ENCODE data around the gene WNK3. TPM values are rescaled to one million over a fixed set of nuclear protein-coding genes. Genes with fewer than 3 reads are reported as not detected.

Gene WNK3
- total RNA-seq, 1 donor = 0.42 TPM

DNA sequence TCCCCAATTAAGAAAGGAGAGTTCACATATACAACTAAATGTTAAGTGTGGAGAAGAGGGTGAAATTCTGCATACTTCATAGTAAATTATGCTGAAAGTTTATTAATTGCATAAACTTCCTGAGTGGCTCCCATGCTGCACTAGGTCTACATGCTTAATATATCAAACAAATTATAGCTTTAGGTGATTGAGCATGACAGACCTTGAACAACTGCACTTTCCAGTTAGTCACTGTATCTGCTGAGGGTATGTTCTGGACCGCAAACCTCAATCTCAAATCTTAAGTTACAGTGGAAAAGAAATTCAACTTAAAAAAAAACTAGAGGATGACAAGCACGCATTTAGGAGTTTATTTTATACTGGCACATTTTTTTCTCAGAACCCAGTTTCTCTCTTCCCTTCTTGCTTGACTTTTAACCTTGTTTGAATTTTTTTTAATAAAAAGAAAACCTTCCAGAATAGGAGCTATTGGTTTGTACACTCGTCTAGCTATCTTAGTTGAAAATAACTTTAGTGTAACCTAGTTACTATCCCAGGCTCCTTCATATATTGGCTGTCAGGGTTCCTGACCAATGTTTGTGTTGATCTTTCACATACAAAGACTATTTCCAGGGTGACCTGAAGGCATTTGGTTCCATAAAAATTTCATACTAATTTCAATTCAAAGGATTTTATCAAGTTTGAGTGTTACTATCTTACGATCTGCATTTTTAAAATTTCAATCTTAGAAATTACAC is 164.6 kb downstream of the WNK3 start:
- no peaks in the 10 kb centered on the region for H3K27me3 ChIP-seq (ENCODE audit: insufficient read depth, low read length)
- no peak overlapping the region for H3K4me3 ChIP-seq (ENCODE audit: low read length)
- no peaks in the 10 kb centered on the region for H3K9me3 ChIP-seq (ENCODE audit: low read depth, low read length)
- H3K4me1 ChIP-seq (ENCODE audit: insufficient read depth, low read length) = no peaks in the 10 kb centered on the region

GRCh38 chrX:54184474-54184873 is 173.4 kb downstream of the WNK3 start:
- Histone ChIP-seq H3K9me3 (ENCODE audit: low read depth, low read length) (no peaks in the 10 kb centered on the region), H3K4me3 (ENCODE audit: low read length) (no peak overlapping the region), H3K4me1 (ENCODE audit: insufficient read depth, low read length) (peaks cover 21% of the 10 kb centered on the region), H3K27me3 (ENCODE audit: insufficient read depth, low read length) (no peaks in the 10 kb centered on the region)

DNA sequence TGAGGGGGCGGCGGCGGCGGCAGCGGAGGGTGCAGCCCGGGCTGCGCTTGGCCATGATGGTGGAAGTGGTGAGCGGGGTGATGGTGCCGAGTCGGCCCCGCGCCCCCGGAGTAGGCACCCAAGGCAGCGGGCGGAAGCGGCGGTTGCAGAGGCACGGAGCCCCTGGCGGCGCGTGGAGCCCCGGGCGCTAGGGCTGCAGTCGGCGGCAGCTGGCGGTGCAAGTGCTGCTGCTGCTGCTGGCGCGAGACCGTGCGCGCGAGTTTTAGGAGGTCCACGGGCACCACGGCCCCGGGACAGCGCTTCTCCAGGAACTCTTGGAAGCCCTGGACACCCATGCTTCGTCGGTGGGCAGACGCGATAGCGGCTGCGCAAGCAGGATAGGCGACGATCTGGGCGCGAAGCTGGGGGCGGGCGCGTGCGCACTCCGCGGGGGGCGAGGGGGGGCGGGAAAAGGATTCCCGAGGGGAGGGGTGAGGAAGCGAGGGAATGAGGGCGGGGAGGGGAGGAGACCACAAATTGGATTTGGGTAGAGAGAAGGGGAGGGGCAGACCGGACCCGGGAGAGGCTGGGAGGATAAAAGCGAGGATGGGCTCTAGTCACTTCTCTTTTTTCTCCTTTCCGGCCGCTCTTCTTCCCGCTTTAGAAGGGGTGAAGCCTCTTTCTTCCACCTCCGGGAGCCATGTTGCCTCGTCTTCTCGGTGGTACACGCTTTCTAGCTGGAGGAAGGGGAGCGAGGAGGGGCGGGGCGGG is 174.8 kb downstream of the WNK3 start, which contains the start of gene FAM120C:
Gene FAM120C, minus strand, starts transcription at position 391 of the 750 bp plus-strand sequence. Its CDS starts 56 bp downstream, at position 335.
- Histone ChIP-seq H3K27me3 (ENCODE audit: insufficient read depth, low read length) (no peaks in the 10 kb centered on the region), H3K9me3 (ENCODE audit: low read depth, low read length) (no peaks in the 10 kb centered on the region), H3K4me3 (ENCODE audit: low read length) (peak within 1 kb of the TSS; percentile 53), H3K4me1 (ENCODE audit: insufficient read depth, low read length) (peaks cover 30% of the 10 kb centered on the region)

DNA sequence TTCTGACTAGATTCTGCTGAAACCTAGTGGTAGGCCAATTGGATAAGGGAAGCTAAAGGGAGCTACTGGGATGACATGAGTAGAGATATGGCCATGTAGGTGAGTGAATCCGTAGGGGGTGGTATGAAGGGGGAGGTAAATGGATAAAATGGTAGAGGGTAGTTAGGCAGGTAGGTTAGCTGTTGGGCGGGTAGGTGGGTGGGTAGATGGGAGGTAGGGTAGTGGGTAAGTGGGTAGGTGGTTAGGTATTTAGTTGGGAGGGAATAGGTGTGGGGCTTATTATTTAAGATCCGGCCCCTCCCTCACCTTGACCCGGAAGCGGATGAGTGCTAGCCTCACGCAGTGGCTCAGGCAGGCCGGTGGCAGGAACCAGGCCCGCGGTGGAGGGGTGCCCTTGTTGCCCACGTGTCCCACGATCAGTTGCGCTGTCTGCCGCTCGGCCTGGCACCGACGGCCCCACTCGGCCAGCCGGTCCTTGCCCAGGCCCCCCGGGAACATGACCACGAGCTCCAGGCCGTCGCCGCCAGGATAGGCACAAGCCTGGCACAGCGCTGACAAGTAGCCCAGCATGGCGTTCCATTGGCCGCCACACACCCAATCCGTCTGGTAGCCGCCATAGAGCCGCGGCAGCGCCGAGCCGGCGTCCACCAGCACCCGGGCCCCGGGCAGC is 175.5 kb downstream of the WNK3 start:
- Histone ChIP-seq H3K27me3 (ENCODE audit: insufficient read depth, low read length) (no peaks in the 10 kb centered on the region), H3K4me3 (ENCODE audit: low read length) (peak overlapping the region; percentile 53), H3K4me1 (ENCODE audit: insufficient read depth, low read length) (peaks cover 30% of the 10 kb centered on the region), H3K9me3 (ENCODE audit: low read depth, low read length) (no peaks in the 10 kb centered on the region)

DNA sequence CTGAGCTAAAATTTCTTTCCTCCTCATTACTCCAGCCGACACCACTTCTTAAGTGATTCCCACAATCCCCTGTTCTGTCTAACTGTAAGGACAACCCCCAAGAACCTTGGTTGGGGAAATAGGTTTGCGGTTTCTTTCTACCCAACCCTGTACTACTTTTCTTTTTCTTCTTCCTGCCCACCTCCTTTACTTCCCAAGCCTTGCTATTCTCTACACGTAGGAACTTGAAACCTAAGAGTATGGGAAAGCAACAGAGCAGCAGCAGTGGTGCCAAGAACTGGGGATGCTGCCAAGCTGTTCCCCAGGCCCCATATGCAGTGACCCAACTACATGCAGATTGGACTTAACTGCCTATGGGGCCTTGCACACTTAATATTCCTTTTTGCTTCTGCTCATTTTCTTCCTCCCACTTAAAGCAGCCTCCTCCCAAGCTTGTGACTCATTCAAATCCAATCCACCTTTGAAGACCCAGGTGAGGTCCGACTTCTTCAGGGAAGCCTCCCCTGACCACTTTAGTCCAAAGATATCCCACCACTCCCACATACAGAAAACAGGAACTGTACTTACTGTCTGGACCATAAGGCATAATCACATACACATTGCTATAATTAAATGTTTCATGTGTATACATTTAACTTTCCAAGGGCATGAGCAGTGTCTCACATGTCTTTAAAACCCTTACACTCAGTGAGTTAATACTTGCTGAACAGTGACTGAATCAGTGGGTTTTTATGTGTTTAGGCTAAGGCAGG is 176.5 kb downstream of the WNK3 start:
- H3K4me1 ChIP-seq (ENCODE audit: insufficient read depth, low read length) = peaks cover 35% of the 10 kb centered on the region
- no peaks in the 10 kb centered on the region for H3K27me3 ChIP-seq (ENCODE audit: insufficient read depth, low read length)
- no peak overlapping the region for H3K4me3 ChIP-seq (ENCODE audit: low read length)
- no peaks in the 10 kb centered on the region for H3K9me3 ChIP-seq (ENCODE audit: low read depth, low read length)

- no peak overlapping the region for H3K4me3 ChIP-seq (ENCODE audit: low read length)
- H3K4me1 ChIP-seq (ENCODE audit: insufficient read depth, low read length) = peaks cover 35% of the 10 kb centered on the region
- H3K27me3 ChIP-seq (ENCODE audit: insufficient read depth, low read length) = no peaks in the 10 kb centered on the region
- H3K9me3 ChIP-seq (ENCODE audit: low read depth, low read length) = no peaks in the 10 kb centered on the region
Observed at GRCh38 chrX:54180403-54180802, 177.4 kb downstream of the WNK3 start.

DNA sequence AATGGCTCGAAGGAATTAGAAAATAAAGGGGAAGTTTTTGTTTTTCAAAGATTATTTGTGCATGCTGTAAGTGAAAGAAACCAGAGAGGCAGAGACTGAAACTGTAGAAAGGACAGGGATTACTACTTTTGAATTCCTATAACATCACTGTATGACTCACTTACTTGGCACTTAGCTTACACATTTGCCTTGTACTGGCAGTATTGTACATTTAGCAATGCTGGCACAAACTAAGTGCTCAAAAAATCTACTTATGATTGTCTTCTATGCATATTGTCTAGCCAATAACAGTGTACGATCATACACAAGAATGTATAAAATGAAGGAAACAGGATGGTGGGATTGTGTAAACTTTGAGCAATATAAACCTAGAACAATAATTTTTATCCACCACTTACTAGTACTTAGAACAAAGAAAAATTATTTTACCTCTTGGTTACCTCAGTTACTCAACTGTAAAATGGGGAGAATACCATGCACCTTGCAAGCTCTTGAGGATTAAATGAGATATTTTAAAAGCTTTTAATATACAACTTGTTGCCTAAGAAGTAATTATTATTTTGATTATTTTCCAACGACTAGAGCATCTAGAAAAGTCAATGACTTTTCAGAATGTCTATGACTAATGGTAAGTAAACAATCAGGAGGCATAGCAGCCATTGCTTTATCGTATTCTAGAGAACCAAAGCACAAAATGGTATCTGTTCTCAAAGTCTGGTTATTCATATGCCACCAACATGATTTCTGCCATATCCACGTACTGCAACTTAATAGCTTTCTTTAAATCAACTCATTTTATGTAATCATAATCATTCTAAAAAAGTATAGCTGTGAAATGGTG is 179.5 kb downstream of the WNK3 start:
- Histone ChIP-seq H3K9me3 (ENCODE audit: low read depth, low read length) (no peaks in the 10 kb centered on the region), H3K4me3 (ENCODE audit: low read length) (no peak overlapping the region), H3K27me3 (ENCODE audit: insufficient read depth, low read length) (no peaks in the 10 kb centered on the region), H3K4me1 (ENCODE audit: insufficient read depth, low read length) (peaks cover 35% of the 10 kb centered on the region)

GRCh38 chrX:54177306-54177705 is 180.5 kb downstream of the WNK3 start:
- Histone ChIP-seq H3K4me3 (ENCODE audit: low read length) (no peak overlapping the region), H3K27me3 (ENCODE audit: insufficient read depth, low read length) (no peaks in the 10 kb centered on the region), H3K4me1 (ENCODE audit: insufficient read depth, low read length) (peaks cover 35% of the 10 kb centered on the region), H3K9me3 (ENCODE audit: low read depth, low read length) (no peaks in the 10 kb centered on the region)

- Histone ChIP-seq H3K4me1 (ENCODE audit: insufficient read depth, low read length) (peaks cover 9% of the 10 kb centered on the region), H3K9me3 (ENCODE audit: low read depth, low read length) (no peaks in the 10 kb centered on the region), H3K4me3 (ENCODE audit: low read length) (no peak overlapping the region), H3K27me3 (ENCODE audit: insufficient read depth, low read length) (no peaks in the 10 kb centered on the region)
Observed at GRCh38 chrX:54173791-54174190, 184.1 kb downstream of the WNK3 start.

DNA sequence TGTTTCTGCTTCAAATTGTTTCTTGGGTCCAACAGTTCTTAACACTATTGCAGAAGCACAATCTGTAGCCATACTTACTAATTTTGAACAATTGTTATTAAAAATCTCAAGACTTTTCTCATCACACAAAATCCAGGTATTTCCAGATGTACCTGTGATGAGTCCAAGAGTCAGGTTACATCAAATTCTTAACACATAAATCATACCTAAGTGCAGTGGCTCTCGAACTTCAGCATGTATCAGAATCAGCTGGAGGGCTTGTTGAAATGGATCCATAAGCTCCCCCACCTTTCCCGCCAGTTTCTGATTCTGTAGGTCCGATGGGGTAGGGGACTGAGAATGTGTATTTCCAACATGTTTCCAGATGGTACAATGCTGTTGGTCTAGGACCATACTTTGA is 185.4 kb downstream of the WNK3 start:
- Histone ChIP-seq H3K27me3 (ENCODE audit: insufficient read depth, low read length) (no peaks in the 10 kb centered on the region), H3K4me3 (ENCODE audit: low read length) (no peak overlapping the region), H3K9me3 (ENCODE audit: low read depth, low read length) (no peaks in the 10 kb centered on the region), H3K4me1 (ENCODE audit: insufficient read depth, low read length) (peaks cover 5% of the 10 kb centered on the region)

- H3K4me3 ChIP-seq (ENCODE audit: low read length) = no peak overlapping the region
- H3K9me3 ChIP-seq (ENCODE audit: low read depth, low read length) = no peaks in the 10 kb centered on the region
Observed at GRCh38 chrX:54171527-54172250, 186.2 kb downstream of the WNK3 start.

DNA sequence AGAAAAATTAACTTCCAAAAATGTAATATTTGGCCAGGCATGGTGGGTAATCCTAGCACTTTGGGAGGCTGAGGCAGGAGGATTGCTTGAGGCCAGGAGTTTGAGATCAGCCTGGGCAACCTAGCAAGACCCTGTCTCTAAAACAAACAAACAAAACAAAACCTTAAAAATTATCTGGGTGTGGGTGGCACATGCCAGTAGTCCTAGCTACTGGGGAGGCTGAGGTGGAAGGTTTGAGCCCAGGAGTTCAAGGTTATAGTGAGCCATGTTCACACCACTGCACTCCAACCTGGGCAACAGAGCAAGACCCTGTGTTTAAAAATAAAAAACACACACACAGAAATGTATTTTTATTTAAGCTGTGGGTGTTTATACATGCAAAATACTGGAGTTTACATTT is 186.8 kb downstream of the WNK3 start:
- Histone ChIP-seq H3K27me3 (ENCODE audit: insufficient read depth, low read length) (no peaks in the 10 kb centered on the region), H3K4me1 (ENCODE audit: insufficient read depth, low read length) (no peaks in the 10 kb centered on the region), H3K4me3 (ENCODE audit: low read length) (no peak overlapping the region), H3K9me3 (ENCODE audit: low read depth, low read length) (no peaks in the 10 kb centered on the region)

More at GRCh38 chrX:54171527-54172250, 186.2 kb downstream of the WNK3 start:
- Histone ChIP-seq H3K27me3 (ENCODE audit: insufficient read depth, low read length) (no peaks in the 10 kb centered on the region), H3K4me1 (ENCODE audit: insufficient read depth, low read length) (no peaks in the 10 kb centered on the region)

- Histone ChIP-seq H3K4me1 (ENCODE audit: insufficient read depth, low read length) (no peaks in the 10 kb centered on the region), H3K9me3 (ENCODE audit: low read depth, low read length) (no peaks in the 10 kb centered on the region), H3K27me3 (ENCODE audit: insufficient read depth, low read length) (no peaks in the 10 kb centered on the region), H3K4me3 (ENCODE audit: low read length) (no peak overlapping the region)
Observed at GRCh38 chrX:54166915-54167314, 190.9 kb downstream of the WNK3 start.
